GM12801 (cell line): ENCODE data around the gene LPP.

Experiments
- CTCF ChIP-seq: IDR thresholded peaks from one replicate; pipeline ENCODE4 v1.5.1; 2011; ENCODE audit warnings: control low read depth; ENCODE audit not compliant: insufficient read length; ENCODE audit errors: extremely low read depth

LPP gene

GRCh38 chr3:188929137-188929536 is 775.2 kb downstream of the LPP start:
- no peak for TF ChIP-seq CTCF

GRCh38 chr3:188931036-188931435 is 777.1 kb downstream of the LPP start:
- no peak for TF ChIP-seq CTCF

GRCh38 chr3:188931531-188931930 is 777.6 kb downstream of the LPP start:
- TF ChIP-seq CTCF: no peak

GRCh38 chr3:188934989-188935388 is 781.0 kb downstream of the LPP start:
- TF ChIP-seq CTCF: no peak

GRCh38 chr3:188936597-188937107 is 782.7 kb downstream of the LPP start:
- TF ChIP-seq CTCF: no peak

- TF ChIP-seq CTCF: no peak
Measured at GRCh38 chr3:188937389-188937788, 783.4 kb downstream of the LPP start.

GRCh38 chr3:188938999-188939398 is 785.0 kb downstream of the LPP start:
- TF ChIP-seq CTCF: no peak
